GM21737 (cell line): ENCODE measurements around the gene CUL2.
"Not testable (repeated sequence)": the region's sequence is repeated elsewhere in the genome, so short reads cannot be mapped to it uniquely, and the experiment has no call there.

ENCODE experiments used
- ATAC-seq: cut with Tn5 transposase; IDR thresholded peaks from one replicate; pipeline ENCODE4 v1.9.1; 2021; ENCODE audit warnings: mild to moderate bottlenecking, moderate library complexity; ENCODE audit not compliant: unreplicated experiment

Gene CUL2

DNA sequence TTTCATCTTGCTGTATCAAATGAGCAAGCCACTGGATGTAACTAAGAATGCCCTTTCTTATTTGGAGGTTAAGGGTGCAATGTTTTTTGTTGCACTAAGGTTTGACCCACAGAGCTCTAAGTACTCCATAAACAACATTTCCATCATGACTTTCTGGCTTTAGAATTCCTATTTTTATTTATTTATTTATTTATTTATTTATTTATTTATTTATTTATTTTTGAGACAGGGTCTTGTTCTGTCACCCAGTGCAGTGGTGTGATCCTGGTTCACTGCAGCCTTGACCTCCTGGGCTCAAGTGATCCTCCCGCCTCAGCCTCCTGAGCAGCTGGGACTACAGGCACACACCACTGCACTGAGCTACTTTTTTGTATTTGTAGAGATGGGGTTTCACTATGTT lies 9.9 kb downstream of the CUL2 start:
- not testable (repeated sequence) for ATAC-seq

DNA sequence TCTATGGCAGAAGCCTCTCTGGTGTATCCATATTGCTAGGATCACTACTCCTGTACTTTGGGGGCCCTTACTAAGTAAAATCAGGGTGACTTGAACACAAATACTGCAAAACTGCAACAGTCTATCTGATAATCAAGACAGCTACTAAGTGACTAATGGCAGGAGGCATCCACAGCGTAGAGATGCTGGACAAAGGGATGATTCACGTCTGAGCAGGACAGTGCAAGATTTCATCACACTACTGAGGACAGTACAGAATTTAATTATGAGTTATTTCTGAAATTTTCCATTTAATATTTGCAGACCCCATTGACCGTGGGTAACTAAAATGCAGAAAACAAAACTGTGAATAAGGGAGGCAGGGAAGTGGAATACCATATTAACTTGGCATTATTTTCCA lies 10.4 kb downstream of the CUL2 start:
- no peak for ATAC-seq

DNA sequence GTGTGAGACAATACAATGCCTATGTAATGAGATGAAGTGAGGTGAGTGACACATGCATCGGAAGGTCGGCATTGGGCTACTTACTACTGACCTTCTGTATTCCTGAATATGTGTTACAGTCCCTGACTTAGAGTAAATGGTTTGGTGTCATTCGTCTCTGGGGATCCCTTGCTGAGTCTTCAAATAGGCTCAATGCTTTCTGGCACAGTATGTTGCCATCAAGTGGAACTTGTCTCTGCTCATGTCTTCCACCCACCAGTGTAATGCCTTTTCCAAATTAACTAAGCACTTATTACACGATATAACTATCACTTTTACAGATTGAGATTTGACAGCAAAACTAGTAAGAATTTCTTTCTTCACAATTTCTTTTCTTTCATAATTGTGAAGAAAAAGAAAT lies 10.9 kb downstream of the CUL2 start:
- no peak for ATAC-seq

- ATAC-seq: no peak
Measured at GRCh38 chr10:35075228-35075627, 14.9 kb downstream of the CUL2 start.

- no peak for ATAC-seq
Measured at GRCh38 chr10:35074266-35074665, 15.9 kb downstream of the CUL2 start.

- ATAC-seq: no peak
Measured at GRCh38 chr10:35070521-35070920, 19.6 kb downstream of the CUL2 start.

DNA sequence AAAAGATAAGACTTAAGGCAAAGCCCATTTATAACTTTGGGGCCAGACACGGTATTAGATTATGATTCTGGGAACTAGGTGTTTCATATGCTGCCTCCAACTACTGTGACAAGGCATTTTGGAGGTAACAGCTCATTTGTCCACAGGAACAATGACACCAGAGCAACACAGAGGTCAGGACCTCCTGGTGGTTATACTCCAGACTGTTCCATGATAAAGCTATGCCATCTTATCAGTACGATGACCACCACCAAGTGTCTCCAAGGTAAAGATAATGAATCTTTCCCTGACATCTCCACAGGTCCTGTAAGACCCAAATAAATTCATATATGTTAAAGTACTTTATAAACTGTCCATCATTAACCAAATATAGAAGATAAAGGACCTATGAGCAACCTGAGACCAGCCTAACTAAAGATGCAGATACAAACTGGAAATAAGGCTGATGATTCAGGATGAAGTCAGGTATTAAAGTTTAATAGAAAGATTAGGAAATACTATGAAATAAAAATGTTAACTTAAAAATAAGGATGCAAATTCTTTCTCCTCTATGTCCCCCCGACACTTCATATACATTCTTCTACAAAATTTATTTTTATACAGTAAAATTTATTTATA lies 26.2 kb downstream of the CUL2 start:
- ATAC-seq: no peak

- no peak for ATAC-seq
Measured at GRCh38 chr10:35059481-35059880, 30.7 kb downstream of the CUL2 start.

GRCh38 chr10:35058686-35059085 lies 31.5 kb downstream of the CUL2 start:
- ATAC-seq: no peak

DNA sequence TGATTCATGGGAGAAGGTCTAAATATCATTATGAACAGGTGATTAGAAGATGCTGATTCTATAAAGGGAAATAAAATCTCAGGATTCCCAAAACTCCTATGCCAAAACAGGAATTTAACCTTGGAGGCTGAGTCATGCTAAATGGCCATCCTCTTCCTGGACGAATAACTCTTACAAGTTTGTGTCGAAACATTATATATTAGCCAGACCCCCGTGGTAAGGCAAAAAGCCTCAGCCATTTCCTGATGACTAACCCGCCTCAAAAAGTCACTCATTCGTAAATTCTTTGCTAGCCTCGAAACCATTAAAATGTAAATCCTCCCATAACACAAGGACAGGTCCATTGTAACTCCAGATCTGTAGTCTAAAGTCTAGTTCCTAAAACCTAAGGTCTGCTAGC lies 32.0 kb downstream of the CUL2 start:
- ATAC-seq: peak; percentile 74

- no peak for ATAC-seq
Measured at GRCh38 chr10:35056686-35057085, 33.5 kb downstream of the CUL2 start.

GRCh38 chr10:35056133-35056532 lies 34.0 kb downstream of the CUL2 start:
- ATAC-seq: no peak

DNA sequence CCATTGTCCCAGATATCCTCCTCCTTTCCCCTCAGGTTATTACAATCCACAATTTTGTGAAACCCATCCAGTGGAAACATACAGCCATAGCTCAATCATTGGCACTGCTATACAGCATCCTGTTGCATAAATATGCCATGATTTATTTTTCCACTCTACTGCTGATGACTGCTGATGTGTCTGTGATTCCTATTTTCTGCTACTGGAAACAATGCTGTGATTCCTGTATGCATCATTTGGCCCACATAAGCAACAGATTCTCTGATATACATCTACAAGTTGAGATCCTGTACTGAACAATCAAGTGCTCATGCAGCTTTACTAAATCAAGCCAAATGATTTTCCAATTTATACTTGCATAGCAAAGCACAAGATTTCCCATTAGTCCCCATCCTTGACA lies 39.6 kb downstream of the CUL2 start:
- ATAC-seq: no peak

DNA sequence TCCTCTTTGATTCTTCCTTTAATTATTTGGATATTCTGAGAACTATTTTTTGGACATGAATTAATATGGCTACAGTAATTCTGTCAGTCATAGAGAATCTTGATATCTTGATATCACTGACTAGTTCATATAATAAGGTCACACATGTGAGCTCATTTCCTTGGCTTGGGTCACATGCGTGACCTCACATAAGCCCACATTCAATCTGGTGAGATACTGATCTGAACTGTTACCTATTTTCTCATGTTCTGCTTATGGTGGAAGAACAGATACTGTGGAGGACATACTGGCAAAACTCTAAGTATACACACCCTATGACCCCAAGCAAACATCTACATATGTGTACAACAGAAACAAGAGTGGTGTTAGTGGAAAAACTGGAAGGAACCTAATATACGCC lies 44.1 kb downstream of the CUL2 start:
- no peak for ATAC-seq

GRCh38 chr10:35045275-35045674 lies 44.9 kb downstream of the CUL2 start:
- ATAC-seq: not testable (repeated sequence)

- no peak for ATAC-seq
Measured at GRCh38 chr10:35043796-35044344, 46.3 kb downstream of the CUL2 start.

DNA sequence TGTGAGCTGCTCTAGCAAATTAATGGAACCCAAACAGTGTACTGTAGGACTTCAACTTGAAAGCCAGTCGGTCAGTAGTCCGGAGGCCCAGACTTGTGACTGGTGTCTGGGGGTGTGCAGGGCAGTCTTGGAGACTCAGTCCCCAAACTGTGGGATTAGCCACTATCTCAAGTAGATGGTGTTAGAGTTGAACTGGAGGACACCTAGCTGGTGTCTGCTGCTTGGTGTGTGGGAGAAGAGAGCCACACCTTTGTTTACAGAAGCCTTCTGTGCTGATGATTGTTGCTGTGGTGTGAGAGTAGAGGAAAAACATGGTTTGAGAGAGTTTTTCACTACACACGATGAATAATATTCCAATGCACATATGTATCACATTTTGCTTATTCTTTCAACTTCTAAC lies 47.4 kb downstream of the CUL2 start:
- no peak for ATAC-seq

- no peak for ATAC-seq
Measured at GRCh38 chr10:35041502-35041879, 48.6 kb downstream of the CUL2 start.

DNA sequence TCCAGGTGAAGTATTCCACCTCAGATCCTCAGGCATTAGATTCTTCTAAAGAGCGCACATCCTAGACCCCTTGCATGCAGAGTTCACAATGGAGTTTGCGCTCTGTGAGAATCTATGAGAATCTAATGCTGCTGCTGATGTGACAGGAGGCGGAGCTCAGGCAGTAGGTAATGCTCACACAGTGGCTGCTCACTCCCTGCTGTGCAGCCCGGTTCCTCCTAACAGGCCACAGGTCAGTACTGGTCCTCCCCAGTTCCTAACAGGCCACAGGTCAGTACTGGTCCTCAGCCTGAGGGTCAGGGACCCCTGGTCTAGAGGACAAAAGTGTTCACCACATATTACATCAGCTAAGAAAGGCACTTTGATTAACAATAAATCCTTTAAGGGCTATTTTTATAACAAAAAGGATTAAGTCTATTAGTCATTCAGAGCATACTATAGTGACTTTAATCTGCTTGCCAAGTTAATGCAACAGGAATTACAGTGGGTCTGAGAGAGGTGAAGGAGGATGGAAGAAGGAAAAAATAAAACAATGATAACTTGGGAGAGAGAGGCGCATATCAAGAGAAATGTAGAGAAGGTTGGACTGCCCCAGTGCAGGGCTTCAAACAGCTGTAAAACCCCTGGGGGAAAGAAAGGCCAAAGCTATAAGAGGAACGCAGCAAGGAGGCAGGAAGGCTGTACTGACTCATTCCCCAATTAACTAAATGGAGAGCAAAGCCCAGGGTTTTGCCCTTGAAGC lies 49.2 kb downstream of the CUL2 start:
- no peak for ATAC-seq

- no peak for ATAC-seq
Measured at GRCh38 chr10:35037104-35037503, 53.0 kb downstream of the CUL2 start.

- ATAC-seq: no peak
Measured at GRCh38 chr10:35035606-35036005, 54.5 kb downstream of the CUL2 start.

DNA sequence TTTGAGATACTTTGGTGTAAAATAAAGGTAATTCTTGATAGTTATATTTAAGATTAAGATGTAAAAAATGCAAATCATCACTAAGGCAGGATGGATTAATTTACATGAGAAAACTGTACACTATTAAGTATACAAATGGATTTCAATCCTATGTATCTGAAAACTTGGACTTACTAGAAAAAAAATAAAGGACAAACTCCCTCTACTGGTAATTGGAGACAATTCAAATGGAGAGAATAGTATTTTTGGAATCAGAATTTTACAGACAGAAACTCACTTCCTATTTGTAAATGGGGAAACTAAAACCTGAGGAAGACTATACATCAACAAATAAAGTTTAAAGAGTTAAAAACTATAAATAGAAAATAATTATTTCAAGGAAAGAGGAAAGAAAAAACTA lies 62.6 kb downstream of the CUL2 start:
- no peak for ATAC-seq

- ATAC-seq: no peak
Measured at GRCh38 chr10:35025916-35026315, 64.2 kb downstream of the CUL2 start.
